ENCODE measurements around the gene TSHZ2.
"Not testable (repeated sequence)": the region's sequence is repeated elsewhere in the genome, so short reads cannot be mapped to it uniquely, and the experiment has no call there.

Gene TSHZ2

GRCh38 chr20:53322651-53323050, 350.5 kb downstream of the TSHZ2 start:
- TF ChIP-seq CTCF (IDR thresholded peaks at IDR 0.05) = no peak
- TF ChIP-seq ZFX (IDR thresholded peaks at IDR 0.05; ENCODE audit: borderline replicate concordance) = no peak
- H3K27ac ChIP-seq = no peak overlapping the region

- not testable (repeated sequence) for H3K27ac ChIP-seq
Measured at GRCh38 chr20:53323460-53323859, 351.3 kb downstream of the TSHZ2 start.

GRCh38 chr20:53324816-53325215, 352.7 kb downstream of the TSHZ2 start:
- TF ChIP-seq ZFX (IDR thresholded peaks at IDR 0.05; ENCODE audit: borderline replicate concordance) (no peak), CTCF (IDR thresholded peaks at IDR 0.05) (no peak)
- no peak overlapping the region for H3K27ac ChIP-seq

- no peak for TF ChIP-seq ZFX (IDR thresholded peaks at IDR 0.05; ENCODE audit: borderline replicate concordance)
- no peak for TF ChIP-seq CTCF (IDR thresholded peaks at IDR 0.05)
- no peak overlapping the region for H3K27ac ChIP-seq
Measured at GRCh38 chr20:53328961-53329360, 356.8 kb downstream of the TSHZ2 start.

- H3K27ac ChIP-seq = no peak overlapping the region
- no peak for TF ChIP-seq CTCF (IDR thresholded peaks at IDR 0.05)
- no peak for TF ChIP-seq ZFX (IDR thresholded peaks at IDR 0.05; ENCODE audit: borderline replicate concordance)
Measured at GRCh38 chr20:53329781-53330180, 357.6 kb downstream of the TSHZ2 start.

- TF ChIP-seq CTCF (IDR thresholded peaks at IDR 0.05) (no peak), ZFX (IDR thresholded peaks at IDR 0.05; ENCODE audit: borderline replicate concordance) (no peak)
- H3K27ac ChIP-seq = no peak overlapping the region
Measured at GRCh38 chr20:53330601-53331140, 358.5 kb downstream of the TSHZ2 start.

- TF ChIP-seq ZFX (IDR thresholded peaks at IDR 0.05; ENCODE audit: borderline replicate concordance) = no peak
- no peak for TF ChIP-seq CTCF (IDR thresholded peaks at IDR 0.05)
- no peak overlapping the region for H3K27ac ChIP-seq
Measured at GRCh38 chr20:53331151-53331973, 359.2 kb downstream of the TSHZ2 start.
